Peyer's patch (tissue), 4 donors: ENCODE measurements around the gene APOA1.

Experiments used
- POLR2A ChIP-seq, 2 donors: fragments of 450-650 bp; IDR thresholded peaks; one replicate each; pipeline ENCODE4 v1.5.1; 2017; ENCODE audit warnings: antibody characterized with exemption in 2 of 2, mild to moderate bottlenecking in 2 of 2, moderate library complexity in 2 of 2
- TF ChIP-seq, protein P1 (sequence below), 6 experiments: fragments of 450-650 bp in 4 of 6; fragments of 200-600 bp in 2 of 6; sonication (generic) in 1 of 6; IDR thresholded peaks; one replicate each; pipeline ENCODE4 v1.5.1; 2017 to 2019; ENCODE audit warnings: antibody characterized with exemption in 6 of 6, mild to moderate bottlenecking in 3 of 6, moderate library complexity in 1 of 6

DNA sequence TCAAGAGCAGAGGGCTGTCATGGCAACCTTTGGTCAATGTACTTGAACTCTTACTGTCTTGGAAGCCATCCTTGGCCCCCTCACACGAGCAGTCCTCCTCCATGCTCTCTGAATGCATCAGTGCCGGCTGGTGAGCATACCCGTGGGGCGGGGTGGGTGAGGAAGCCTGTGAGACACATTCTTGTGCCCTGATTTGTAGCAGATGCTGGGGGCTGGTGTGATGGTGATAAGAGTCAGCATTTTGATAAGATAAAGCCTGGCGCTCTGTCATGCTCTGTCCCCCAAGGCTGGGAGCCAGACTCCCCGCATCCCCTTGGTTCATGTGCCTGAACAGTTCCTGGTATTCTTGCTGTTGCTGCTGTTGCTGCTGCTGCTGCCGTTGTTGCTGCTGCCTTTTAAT is 20.5 kb upstream of the APOA1 start:
- no peak for TF ChIP-seq POLR2A (IDR thresholded peaks at IDR 0.05)
- TF ChIP-seq, protein P1, sequence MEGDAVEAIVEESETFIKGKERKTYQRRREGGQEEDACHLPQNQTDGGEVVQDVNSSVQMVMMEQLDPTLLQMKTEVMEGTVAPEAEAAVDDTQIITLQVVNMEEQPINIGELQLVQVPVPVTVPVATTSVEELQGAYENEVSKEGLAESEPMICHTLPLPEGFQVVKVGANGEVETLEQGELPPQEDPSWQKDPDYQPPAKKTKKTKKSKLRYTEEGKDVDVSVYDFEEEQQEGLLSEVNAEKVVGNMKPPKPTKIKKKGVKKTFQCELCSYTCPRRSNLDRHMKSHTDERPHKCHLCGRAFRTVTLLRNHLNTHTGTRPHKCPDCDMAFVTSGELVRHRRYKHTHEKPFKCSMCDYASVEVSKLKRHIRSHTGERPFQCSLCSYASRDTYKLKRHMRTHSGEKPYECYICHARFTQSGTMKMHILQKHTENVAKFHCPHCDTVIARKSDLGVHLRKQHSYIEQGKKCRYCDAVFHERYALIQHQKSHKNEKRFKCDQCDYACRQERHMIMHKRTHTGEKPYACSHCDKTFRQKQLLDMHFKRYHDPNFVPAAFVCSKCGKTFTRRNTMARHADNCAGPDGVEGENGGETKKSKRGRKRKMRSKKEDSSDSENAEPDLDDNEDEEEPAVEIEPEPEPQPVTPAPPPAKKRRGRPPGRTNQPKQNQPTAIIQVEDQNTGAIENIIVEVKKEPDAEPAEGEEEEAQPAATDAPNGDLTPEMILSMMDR (IDR thresholded peaks at IDR 0.05) = no peak
